Measurements from ENCODE around the gene MYL3.
"Not testable (repeated sequence)": the region's sequence is repeated elsewhere in the genome, so short reads cannot be mapped to it uniquely, and the experiment has no call there.

Gene MYL3

GRCh38 chr3:46821553-46821952 is 41.7 kb downstream of the MYL3 start:
- no peak for DNase-seq

GRCh38 chr3:46820852-46821251 is 42.4 kb downstream of the MYL3 start:
- DNase-seq, result no peak

- peak; percentile 58 for DNase-seq
Observed at GRCh38 chr3:46812237-46812791, 50.9 kb downstream of the MYL3 start.

GRCh38 chr3:46811615-46812236 is 51.5 kb downstream of the MYL3 start:
- no peak for DNase-seq

- DNase-seq, result not testable (repeated sequence)
Observed at GRCh38 chr3:46808766-46809165, 54.5 kb downstream of the MYL3 start.

Data from fibroblast of upper back skin (primary cell).